Vagina (tissue), 2 donors: ENCODE results near the gene GAN.

Source experiments
- CTCF ChIP-seq, 3 experiments: fragments of 450-650 bp in 2 of 3; fragments of 200-600 bp in 1 of 3; sonication (generic) in 1 of 3; IDR thresholded peaks; one replicate each; pipeline ENCODE4 v1.5.1; 2017 to 2019; ENCODE audit warnings: antibody characterized with exemption in 3 of 3, mild to moderate bottlenecking in 2 of 3, moderate library complexity in 2 of 3
- POLR2A ChIP-seq, 2 donors: fragments of 450-650 bp; IDR thresholded peaks; one replicate each; pipeline ENCODE4 v1.6.1; 2017; ENCODE audit warnings: antibody characterized with exemption in 2 of 2, mild to moderate bottlenecking in 2 of 2, moderate library complexity in 2 of 2
- POLR2AphosphoS5 ChIP-seq, 2 donors: sonication (generic); formaldehyde crosslinking; IDR thresholded peaks; one replicate each; pipeline ENCODE4 v1.9.0; 2017; ENCODE audit warnings: antibody characterized with exemption in 2 of 2, mild to moderate bottlenecking in 2 of 2, low read depth in 1 of 2; ENCODE audit not compliant: insufficient read depth in 1 of 2

DNA sequence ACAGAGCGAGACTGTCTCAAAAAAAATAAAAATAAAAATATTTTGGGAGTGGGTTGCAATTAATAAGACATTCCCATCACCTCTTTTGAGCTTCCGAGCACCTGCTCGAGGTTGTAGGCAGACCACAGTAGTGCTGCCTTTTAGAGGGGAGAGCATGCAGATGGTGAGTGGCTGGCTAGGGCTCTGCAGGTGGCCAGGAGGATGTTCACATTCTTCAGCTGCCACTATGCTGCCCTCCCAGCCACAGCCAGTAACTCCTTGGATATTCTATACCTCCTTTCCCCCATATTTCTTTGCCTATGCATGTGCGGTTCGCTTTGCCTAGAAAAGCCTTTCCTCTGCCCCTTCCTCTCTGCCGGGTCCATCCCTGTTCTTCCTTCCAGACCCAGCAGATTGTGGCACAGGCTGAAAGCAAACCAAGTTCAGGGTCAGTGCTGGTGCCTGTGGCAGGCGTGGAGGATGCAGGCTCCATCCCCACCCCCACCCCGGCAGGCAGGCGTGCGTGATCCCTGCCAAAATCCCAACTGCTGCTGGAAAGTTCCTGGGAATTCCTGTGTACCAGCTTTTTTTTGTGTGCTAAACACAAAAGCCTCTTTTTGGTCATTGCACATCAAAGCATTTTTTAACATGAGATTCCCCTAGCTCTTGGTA is 96.0 kb downstream of the GAN start:
- TF ChIP-seq CTCF (IDR thresholded peaks at IDR 0.05): no peak
- no peak for TF ChIP-seq POLR2A (IDR thresholded peaks at IDR 0.05)
- TF ChIP-seq POLR2AphosphoS5 (IDR thresholded peaks at IDR 0.05; ENCODE audit: insufficient read depth in 1 of 2, low read depth in 1 of 2): no peak
